HEK293 (cell line): ENCODE data around the gene EYA3.

Experiments used
- BCL6B ChIP-seq: fragments of 450-650 bp; formaldehyde crosslinking; IDR thresholded peaks from 2 replicates; pipeline ENCODE4 v1.5.1; 2017; ENCODE audit warnings: missing biosample characterization, missing genetic modification characterization
- GLI2 ChIP-seq: fragments of 450-650 bp; formaldehyde crosslinking; IDR thresholded peaks from 2 replicates; pipeline ENCODE4; 2017; ENCODE audit warnings: missing biosample characterization, missing genetic modification characterization, low read depth, borderline replicate concordance
- GLIS2 ChIP-seq: fragments of 450-650 bp; formaldehyde crosslinking; IDR thresholded peaks from 2 replicates; pipeline ENCODE4 v1.5.1; 2016; ENCODE audit warnings: missing biosample characterization, missing genetic modification characterization
- KLF7 ChIP-seq: fragments of 450-650 bp; formaldehyde crosslinking; IDR thresholded peaks from 2 replicates; pipeline ENCODE4 v1.5.1; 2016; ENCODE audit warnings: missing biosample characterization, missing genetic modification characterization, borderline replicate concordance
- MYNN ChIP-seq: fragments of 450-650 bp; formaldehyde crosslinking; IDR thresholded peaks from 2 replicates; pipeline ENCODE4 v1.5.1; 2016; ENCODE audit warnings: missing biosample characterization, missing genetic modification characterization, borderline replicate concordance
- PRDM2 ChIP-seq: fragments of 450-650 bp; formaldehyde crosslinking; IDR thresholded peaks from 2 replicates; pipeline ENCODE4 v1.5.1; 2016; ENCODE audit warnings: missing biosample characterization, missing genetic modification characterization, borderline replicate concordance
- REPIN1 ChIP-seq: fragments of 450-650 bp; formaldehyde crosslinking; IDR thresholded peaks from 2 replicates; pipeline ENCODE4 v1.5.1; 2017; ENCODE audit warnings: missing biosample characterization, missing genetic modification characterization, low read depth
- SALL2 ChIP-seq: fragments of 450-650 bp; formaldehyde crosslinking; IDR thresholded peaks from 2 replicates; pipeline ENCODE4 v1.5.0; 2017; ENCODE audit warnings: missing biosample characterization, mild to moderate bottlenecking, missing genetic modification characterization, borderline replicate concordance
- SP2 ChIP-seq: fragments of 450-650 bp; formaldehyde crosslinking; IDR thresholded peaks from 2 replicates; pipeline ENCODE4 v1.5.1; 2016; ENCODE audit warnings: missing biosample characterization, missing genetic modification characterization
- TRIM28 ChIP-seq: IDR thresholded peaks from 2 replicates; pipeline ENCODE4 v1.6.1; 2011; ENCODE audit warnings: low read length, control low read depth, borderline replicate concordance
- ZIC2 ChIP-seq: fragments of 450-650 bp; formaldehyde crosslinking; IDR thresholded peaks from 2 replicates; pipeline ENCODE4 v1.5.1; 2016; ENCODE audit warnings: missing biosample characterization, missing genetic modification characterization
- ZNF121 ChIP-seq: fragments of 450-650 bp; formaldehyde crosslinking; IDR thresholded peaks from 2 replicates; pipeline ENCODE4 v1.5.1; 2016; ENCODE audit warnings: missing biosample characterization, missing genetic modification characterization
- ZNF169 ChIP-seq: fragments of 450-650 bp; formaldehyde crosslinking; IDR thresholded peaks from 2 replicates; pipeline ENCODE4 v1.5.1; 2016; ENCODE audit warnings: missing biosample characterization, missing genetic modification characterization
- ZNF221 ChIP-seq: fragments of 450-650 bp; formaldehyde crosslinking; IDR thresholded peaks from 2 replicates; pipeline ENCODE4 v1.5.1; 2017; ENCODE audit warnings: missing biosample characterization, missing genetic modification characterization, borderline replicate concordance
- ZNF335 ChIP-seq: fragments of 450-650 bp; formaldehyde crosslinking; conservative IDR thresholded peaks from 2 replicates; pipeline ENCODE4 v1.5.1; 2016; ENCODE audit warnings: missing biosample characterization, missing genetic modification characterization
- ZNF398 ChIP-seq: fragments of 450-650 bp; formaldehyde crosslinking; IDR thresholded peaks from 2 replicates; pipeline ENCODE4 v1.5.1; 2017; ENCODE audit warnings: missing biosample characterization, missing genetic modification characterization
- ZNF433 ChIP-seq: fragments of 450-650 bp; formaldehyde crosslinking; IDR thresholded peaks from 2 replicates; pipeline ENCODE4 v1.5.1; 2016; ENCODE audit warnings: missing biosample characterization, missing genetic modification characterization, low read depth
- ZNF501 ChIP-seq: fragments of 450-650 bp; formaldehyde crosslinking; IDR thresholded peaks from 2 replicates; pipeline ENCODE4 v1.5.1; 2016; ENCODE audit warnings: missing biosample characterization, missing genetic modification characterization
- ZNF580 ChIP-seq: fragments of 450-650 bp; formaldehyde crosslinking; IDR thresholded peaks from 2 replicates; pipeline ENCODE4 v1.5.1; 2016; ENCODE audit warnings: missing biosample characterization, missing genetic modification characterization
- ZNF600 ChIP-seq: fragments of 450-650 bp; formaldehyde crosslinking; IDR thresholded peaks from 2 replicates; pipeline ENCODE4 v1.5.1; 2016; ENCODE audit warnings: missing biosample characterization, missing genetic modification characterization
- ZNF623 ChIP-seq: fragments of 450-650 bp; formaldehyde crosslinking; IDR thresholded peaks from 2 replicates; pipeline ENCODE4 v1.5.1; 2016; ENCODE audit warnings: missing biosample characterization, missing genetic modification characterization
- ZNF677 ChIP-seq: fragments of 450-650 bp; IDR thresholded peaks from 2 replicates; pipeline ENCODE4 v1.5.0; 2018; ENCODE audit warnings: missing biosample characterization, mild to moderate bottlenecking, missing genetic modification characterization, moderate library complexity
- ZNF830 ChIP-seq: fragments of 450-650 bp; IDR thresholded peaks from 2 replicates; pipeline ENCODE4 v1.5.0; 2018; ENCODE audit warnings: missing biosample characterization, missing genetic modification characterization, low read depth, mild to moderate bottlenecking, moderate library complexity
- TF ChIP-seq, protein P1 (sequence below): fragments of 450-650 bp; formaldehyde crosslinking; IDR thresholded peaks from 2 replicates; pipeline ENCODE4 v1.5.1; 2016; ENCODE audit warnings: missing biosample characterization, missing genetic modification characterization
- TF ChIP-seq, protein P2 (sequence below): fragments of 450-650 bp; formaldehyde crosslinking; IDR thresholded peaks from 2 replicates; pipeline ENCODE4 v1.5.1; 2016; ENCODE audit warnings: missing biosample characterization, missing genetic modification characterization
- TF ChIP-seq, protein P3 (sequence below): fragments of 450-650 bp; formaldehyde crosslinking; IDR thresholded peaks from 2 replicates; pipeline ENCODE4 v1.5.1; 2017; ENCODE audit warnings: missing biosample characterization, missing genetic modification characterization

EYA3 gene

GRCh38 chr1:27934818-27935549, 153.4 kb downstream of the EYA3 start, which contains the start of gene SMPDL3B (continued):
- TF ChIP-seq, protein P1, sequence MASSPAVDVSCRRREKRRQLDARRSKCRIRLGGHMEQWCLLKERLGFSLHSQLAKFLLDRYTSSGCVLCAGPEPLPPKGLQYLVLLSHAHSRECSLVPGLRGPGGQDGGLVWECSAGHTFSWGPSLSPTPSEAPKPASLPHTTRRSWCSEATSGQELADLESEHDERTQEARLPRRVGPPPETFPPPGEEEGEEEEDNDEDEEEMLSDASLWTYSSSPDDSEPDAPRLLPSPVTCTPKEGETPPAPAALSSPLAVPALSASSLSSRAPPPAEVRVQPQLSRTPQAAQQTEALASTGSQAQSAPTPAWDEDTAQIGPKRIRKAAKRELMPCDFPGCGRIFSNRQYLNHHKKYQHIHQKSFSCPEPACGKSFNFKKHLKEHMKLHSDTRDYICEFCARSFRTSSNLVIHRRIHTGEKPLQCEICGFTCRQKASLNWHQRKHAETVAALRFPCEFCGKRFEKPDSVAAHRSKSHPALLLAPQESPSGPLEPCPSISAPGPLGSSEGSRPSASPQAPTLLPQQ: 0 out of 2 replicates have a peak, but pooled peaks have one; percentile 12
- no peak for TF ChIP-seq ZNF677 (tag by site-specific recombination)
- TF ChIP-seq ZIC2: peak; percentile 26; the same call in 1 of the 2 replicates
- no peak for TF ChIP-seq ZNF169
- TF ChIP-seq ZNF580: no peak
- 0 out of 2 replicates have a peak, but pooled peaks have one; percentile 24 for TF ChIP-seq ZNF501 (tag by site-specific recombination)
- TF ChIP-seq ZNF830 (tag by site-specific recombination): no peak
- no peak for TF ChIP-seq ZNF623
- no peak for TF ChIP-seq ZNF433
- no peak for TF ChIP-seq REPIN1 (tag by site-specific recombination)
- no peak for TF ChIP-seq SALL2
- no peak for TF ChIP-seq MYNN (tag by site-specific recombination)
- no peak for TF ChIP-seq ZNF121 (tag by site-specific recombination)
- TF ChIP-seq KLF7: no peak
- no peak for TF ChIP-seq ZNF398 (tag by site-specific recombination)
- TF ChIP-seq TRIM28: no peak
- TF ChIP-seq PRDM2 (tag by site-specific recombination): no peak
- TF ChIP-seq GLI2: no peak
- peak; percentile 92 for TF ChIP-seq ZNF600
- TF ChIP-seq, protein P2, sequence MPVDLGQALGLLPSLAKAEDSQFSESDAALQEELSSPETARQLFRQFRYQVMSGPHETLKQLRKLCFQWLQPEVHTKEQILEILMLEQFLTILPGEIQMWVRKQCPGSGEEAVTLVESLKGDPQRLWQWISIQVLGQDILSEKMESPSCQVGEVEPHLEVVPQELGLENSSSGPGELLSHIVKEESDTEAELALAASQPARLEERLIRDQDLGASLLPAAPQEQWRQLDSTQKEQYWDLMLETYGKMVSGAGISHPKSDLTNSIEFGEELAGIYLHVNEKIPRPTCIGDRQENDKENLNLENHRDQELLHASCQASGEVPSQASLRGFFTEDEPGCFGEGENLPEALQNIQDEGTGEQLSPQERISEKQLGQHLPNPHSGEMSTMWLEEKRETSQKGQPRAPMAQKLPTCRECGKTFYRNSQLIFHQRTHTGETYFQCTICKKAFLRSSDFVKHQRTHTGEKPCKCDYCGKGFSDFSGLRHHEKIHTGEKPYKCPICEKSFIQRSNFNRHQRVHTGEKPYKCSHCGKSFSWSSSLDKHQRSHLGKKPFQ (tag by site-specific recombination): no peak
- TF ChIP-seq ZNF221 (tag by site-specific recombination): no peak
- TF ChIP-seq GLIS2: peak; percentile 36; the same call in 1 of the 2 replicates
- peak; percentile 78 for TF ChIP-seq SP2 (tag by site-specific recombination)
- TF ChIP-seq ZNF335 (tag by site-specific recombination): peak; percentile 74
- TF ChIP-seq, protein P3, sequence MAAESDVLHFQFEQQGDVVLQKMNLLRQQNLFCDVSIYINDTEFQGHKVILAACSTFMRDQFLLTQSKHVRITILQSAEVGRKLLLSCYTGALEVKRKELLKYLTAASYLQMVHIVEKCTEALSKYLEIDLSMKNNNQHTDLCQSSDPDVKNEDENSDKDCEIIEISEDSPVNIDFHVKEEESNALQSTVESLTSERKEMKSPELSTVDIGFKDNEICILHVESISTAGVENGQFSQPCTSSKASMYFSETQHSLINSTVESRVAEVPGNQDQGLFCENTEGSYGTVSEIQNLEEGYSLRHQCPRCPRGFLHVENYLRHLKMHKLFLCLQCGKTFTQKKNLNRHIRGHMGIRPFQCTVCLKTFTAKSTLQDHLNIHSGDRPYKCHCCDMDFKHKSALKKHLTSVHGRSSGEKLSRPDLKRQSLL (tag by site-specific recombination): no peak
- TF ChIP-seq BCL6B (tag by site-specific recombination): no peak
